Aorta (tissue), 5 donors: ENCODE results near the gene RGS3. TPM values are rescaled to one million over a fixed set of nuclear protein-coding genes. Genes with fewer than 3 reads are reported as not detected.
A peak's percentile ranks its signal among the peaks of the same experiment; 100 is the strongest.

Experiments used
- ATAC-seq: fragments of 200-7000 bp; cut with Tn5 transposase; one replicate; pipeline ENCODE4 v1.9.1; 2022; ENCODE audit warnings: moderate library complexity; ENCODE audit not compliant: low FRiP score
- DNase-seq, 2 donors: peaks; one replicate each; pipeline ENCODE4 v3.0.0-alpha.2; 2020
- H3K27ac ChIP-seq, 2 donors: one replicate each; pipeline ENCODE4 v1.5.1; 2013; ENCODE audit warnings: low read length in 2 of 2, mild to moderate bottlenecking in 2 of 2, moderate library complexity in 2 of 2, control low read depth in 1 of 2, inconsistent platforms in 1 of 2, low read depth in 1 of 2
- H3K27me3 ChIP-seq, 2 donors: one replicate each; pipeline ENCODE4 v1.6.1; 2013; ENCODE audit warnings: control low read depth in 1 of 2, low read length in 1 of 2, mild to moderate bottlenecking in 1 of 2, moderate library complexity in 1 of 2; ENCODE audit not compliant: insufficient read depth in 2 of 2, control insufficient read depth in 1 of 2
- H3K36me3 ChIP-seq, 2 donors: one replicate each; pipeline ENCODE4 v1.6.1; 2013; ENCODE audit warnings: control low read depth in 1 of 2, low read length in 1 of 2, mild to moderate bottlenecking in 1 of 2; ENCODE audit not compliant: insufficient read depth in 2 of 2, control insufficient read depth in 1 of 2
- H3K4me1 ChIP-seq, 2 donors: one replicate each; pipeline ENCODE4 v1.6.1; 2013; ENCODE audit warnings: low read length in 2 of 2, control low read depth in 1 of 2, mild to moderate bottlenecking in 1 of 2, moderate library complexity in 1 of 2; ENCODE audit not compliant: insufficient read depth in 2 of 2, control insufficient read depth in 1 of 2
- H3K4me3 ChIP-seq, 2 donors: one replicate each; pipeline ENCODE4 v1.5.1; 2013; ENCODE audit warnings: low read length in 2 of 2, control low read depth in 1 of 2, mild to moderate bottlenecking in 1 of 2
- H3K9me3 ChIP-seq: one replicate; pipeline ENCODE4 v1.6.1; 2013; ENCODE audit warnings: mild to moderate bottlenecking, low read length; ENCODE audit not compliant: control insufficient read depth
- whole genome bisulfite sequencing, 2 donors: extraction: QIAGEN DNeasy Blood & Tissue Kit; methylation state at CpG; one replicate each; pipeline ENCODE4 v1.1.7; 2013; 5-methylcytosine and 5-hydroxymethylcytosine counted together
- intact Hi-C, 2 donors: fragments of 100-400 bp; cut with DNase I; formaldehyde crosslinking; loops; one replicate each; pipeline versions ENCODE4 v1.14.2 to v1.15.0; 2022
- polyA plus RNA-seq, 2 donors: library from polyadenylated mRNA; stranded (reverse); fragments of 200-250 nt; gene quantifications; one replicate each; pipeline ENCODE4 v1.2.3, GENCODE V29; 2013
- total RNA-seq, 2 donors: library from RNA; stranded (reverse); fragmentation: NEBNext Ultra II Directional; extraction: Animal tissue kit (Norgen Biotek cat#: 25700); gene quantifications; one replicate each; pipeline ENCODE4 v1.2.1, GENCODE V29; 2021
- donor health status: healthy with polysubstance abuse.
- donor health status: Bipolar disorder and iron deficiency.
- donor health status: DM: no; HTN: no; CAD: no.
- donor health status: DM: no; HTN: no; CAD: no.
- donor health status: DM: yes; HTN: yes; CAD: no.

RGS3 gene
- total and polyA plus RNA-seq, 4 donors = 74.3 to 161 (median 149) TPM

DNA sequence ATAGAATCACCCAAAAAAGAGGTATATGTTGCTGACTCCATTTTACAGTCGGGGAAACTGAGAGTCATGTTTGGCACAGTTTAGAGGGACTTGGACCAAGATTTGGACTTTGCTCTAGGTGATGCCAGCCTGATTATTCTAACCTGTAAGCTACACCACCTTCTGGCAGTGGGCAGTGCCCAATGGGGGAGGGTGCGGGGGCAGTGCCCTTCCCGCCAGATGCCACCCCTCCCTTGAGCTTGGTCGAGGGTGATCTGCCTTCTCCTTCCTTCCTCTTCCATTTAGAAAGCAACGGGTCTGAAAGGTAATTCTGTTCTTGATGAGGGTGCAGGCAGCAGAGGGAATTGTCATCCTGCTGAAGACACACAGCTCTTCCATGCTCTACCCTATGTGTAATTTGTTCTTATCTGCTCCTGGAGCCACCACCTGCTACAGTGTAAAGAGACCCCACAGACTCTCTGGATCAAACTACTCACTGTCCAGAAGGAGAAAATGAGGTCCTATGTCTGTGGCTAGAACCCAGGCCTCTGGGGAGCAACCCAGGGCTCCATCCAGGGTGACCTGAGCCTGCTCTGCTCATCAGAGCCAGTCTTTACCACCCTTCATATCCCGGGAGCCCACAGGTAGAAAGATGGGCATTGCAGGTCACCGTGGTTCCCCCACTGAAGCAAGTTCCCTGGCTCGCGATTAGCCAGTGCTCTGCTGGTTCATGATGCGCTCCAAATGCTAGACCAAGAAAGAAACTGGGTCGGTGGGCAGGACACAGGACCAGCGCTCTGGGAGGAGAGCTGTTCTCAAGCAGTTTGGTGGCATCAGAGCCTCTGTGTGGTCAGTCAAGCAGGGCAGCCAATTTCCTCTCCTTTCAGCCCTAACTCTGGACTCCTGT is 156.2 kb downstream of the RGS3 start:
- no peaks in the 10 kb centered on the region for H3K36me3 ChIP-seq
- peak in 1 of 2 donors; percentile 70 for DNase-seq
- no peaks in the 10 kb centered on the region for H3K9me3 ChIP-seq
- intact Hi-C loops = loop anchor here in 1 of 2 donors (2.0 kb wide), 1 partner anchor 17 kb away; no protein-coding TSS in a partner anchor
- 25 to 29% methylated on average over 12 of the region's 12 CpGs for WGBS, 2 donors
- no peak overlapping the region for H3K4me3 ChIP-seq
- no peaks in the 10 kb centered on the region for H3K4me1 ChIP-seq
- H3K27ac ChIP-seq = peak overlapping the region; percentile 38 to 94
- ATAC-seq = no peak
- no peaks in the 10 kb centered on the region for H3K27me3 ChIP-seq

DNA sequence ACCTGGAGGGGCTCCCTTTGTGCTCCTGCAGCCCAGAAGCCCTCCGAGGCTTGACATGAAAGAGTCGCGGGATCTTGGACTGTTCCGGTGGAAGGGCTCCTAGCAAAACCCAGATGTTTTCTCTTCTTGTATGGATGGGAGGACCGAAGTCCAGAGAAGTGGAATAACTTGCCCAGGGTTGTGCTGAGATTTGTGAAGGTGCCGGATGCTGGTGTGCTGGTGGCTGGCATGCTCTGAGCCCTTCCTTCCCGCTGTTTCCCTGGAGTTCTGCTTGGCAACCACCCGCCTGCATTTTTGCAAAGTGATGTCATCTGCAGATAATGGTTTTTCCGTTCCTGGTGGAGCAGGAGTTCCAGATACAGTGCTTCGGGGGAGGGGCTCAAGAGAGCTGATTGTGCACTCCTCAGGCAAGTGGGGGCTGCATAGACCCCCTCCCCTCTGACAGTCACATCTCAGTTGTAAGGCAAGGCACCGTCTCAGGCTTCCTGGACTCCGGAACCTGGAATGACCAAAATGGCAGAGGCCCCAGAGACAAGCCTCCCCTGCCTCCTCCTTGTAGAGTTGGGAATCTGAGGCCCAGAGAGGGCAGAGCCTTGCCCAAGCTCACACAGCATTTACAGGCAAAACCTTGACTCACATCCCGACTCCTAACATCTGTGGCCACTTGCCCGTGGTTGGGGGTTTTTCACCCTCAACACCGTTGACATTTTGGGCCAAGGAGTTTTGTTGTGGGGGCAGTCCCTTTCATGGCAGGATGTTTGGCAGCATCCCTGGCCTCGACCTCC is 157.0 kb downstream of the RGS3 start:
- H3K4me3 ChIP-seq = no peak overlapping the region
- 3 to 4% methylated on average over 16 of the region's 16 CpGs for WGBS, 2 donors

DNA sequence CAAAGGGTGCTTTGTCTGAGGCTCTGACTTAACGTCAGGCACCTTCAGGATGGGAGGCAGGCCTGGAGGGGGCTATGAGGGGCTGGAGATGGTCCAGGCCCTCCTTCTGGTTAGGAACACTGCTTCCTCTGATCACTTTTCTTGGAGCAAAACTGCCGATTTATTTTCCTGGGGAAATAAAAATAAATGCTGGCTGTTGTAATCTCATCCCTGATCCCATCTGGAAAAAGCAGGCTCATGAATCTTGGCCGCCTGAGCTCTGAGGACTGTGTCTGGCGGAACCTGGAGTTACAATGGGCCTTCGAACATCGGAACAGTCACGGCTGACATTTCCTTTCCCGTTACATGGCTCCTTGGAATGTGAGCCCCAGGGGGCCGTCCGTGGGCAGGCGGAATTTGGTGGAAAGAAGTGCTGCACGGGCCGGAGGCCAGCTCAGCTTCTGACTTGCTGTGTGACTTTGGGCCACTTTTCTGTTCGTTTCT is 157.8 kb downstream of the RGS3 start:
- H3K4me3 ChIP-seq = no peak overlapping the region
- H3K9me3 ChIP-seq = no peaks in the 10 kb centered on the region
- peak overlapping the region; percentile 96 to 97 for H3K27ac ChIP-seq
- intact Hi-C loops = loop anchor here in 1 of 2 donors (2.0 kb wide), 1 partner anchor 19 kb away; no protein-coding TSS in a partner anchor
- peak; percentile 94 to 97 for DNase-seq
- ATAC-seq = peak; percentile 86
- no peaks in the 10 kb centered on the region for H3K36me3 ChIP-seq
- 4 to 5% methylated on average over 14 of the region's 14 CpGs for WGBS, 2 donors
- H3K27me3 ChIP-seq = no peaks in the 10 kb centered on the region
- H3K4me1 ChIP-seq = no peaks in the 10 kb centered on the region

More for the DNA sequence above, 157.0 kb downstream of the RGS3 start:
- no peaks in the 10 kb centered on the region for H3K4me1 ChIP-seq
- intact Hi-C loops = loop anchor here in 1 of 2 donors (2.0 kb wide), 1 partner anchor 18 kb away; no protein-coding TSS in a partner anchor
- ATAC-seq (peak; percentile 67), DNase-seq (peak; percentile 89 to 92)
- no peaks in the 10 kb centered on the region for H3K9me3 ChIP-seq
- H3K36me3 ChIP-seq = no peaks in the 10 kb centered on the region
- H3K27ac ChIP-seq = peak overlapping the region; percentile 96 to 97
- H3K27me3 ChIP-seq = no peaks in the 10 kb centered on the region

DNA sequence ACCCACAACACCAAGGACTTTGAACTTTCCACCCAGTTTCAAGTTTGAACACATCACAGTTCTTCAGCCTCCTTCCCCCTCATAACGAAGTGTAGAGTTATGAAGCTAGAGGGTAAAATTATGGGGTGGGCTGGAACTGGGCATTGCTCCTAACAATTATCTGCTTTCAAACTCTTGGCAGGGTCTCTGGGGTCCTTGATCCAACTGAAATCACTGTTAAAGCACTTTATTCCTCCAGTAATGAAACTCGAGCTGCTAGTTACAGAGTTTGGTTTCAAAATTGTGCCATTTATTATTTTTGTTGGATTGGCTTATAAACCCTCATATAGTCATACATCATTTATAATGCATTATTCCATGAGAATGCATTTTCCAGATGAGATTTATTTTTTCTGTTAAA is 158.5 kb downstream of the RGS3 start:
- WGBS, 2 donors = 4 to 7% methylated on average over 2 of the region's 2 CpGs
- H3K4me3 ChIP-seq = no peak overlapping the region
- no peak for ATAC-seq
- H3K27ac ChIP-seq = peak overlapping the region; percentile 63 to 96
- no peaks in the 10 kb centered on the region for H3K9me3 ChIP-seq
- intact Hi-C loops = loop anchor here in 1 of 2 donors (2.0 kb wide), 2 partner anchors 19 to 29 kb away; no protein-coding TSS in a partner anchor
- H3K4me1 ChIP-seq = no peaks in the 10 kb centered on the region
- no peaks in the 10 kb centered on the region for H3K36me3 ChIP-seq
- no peak for DNase-seq
- H3K27me3 ChIP-seq = no peaks in the 10 kb centered on the region

DNA sequence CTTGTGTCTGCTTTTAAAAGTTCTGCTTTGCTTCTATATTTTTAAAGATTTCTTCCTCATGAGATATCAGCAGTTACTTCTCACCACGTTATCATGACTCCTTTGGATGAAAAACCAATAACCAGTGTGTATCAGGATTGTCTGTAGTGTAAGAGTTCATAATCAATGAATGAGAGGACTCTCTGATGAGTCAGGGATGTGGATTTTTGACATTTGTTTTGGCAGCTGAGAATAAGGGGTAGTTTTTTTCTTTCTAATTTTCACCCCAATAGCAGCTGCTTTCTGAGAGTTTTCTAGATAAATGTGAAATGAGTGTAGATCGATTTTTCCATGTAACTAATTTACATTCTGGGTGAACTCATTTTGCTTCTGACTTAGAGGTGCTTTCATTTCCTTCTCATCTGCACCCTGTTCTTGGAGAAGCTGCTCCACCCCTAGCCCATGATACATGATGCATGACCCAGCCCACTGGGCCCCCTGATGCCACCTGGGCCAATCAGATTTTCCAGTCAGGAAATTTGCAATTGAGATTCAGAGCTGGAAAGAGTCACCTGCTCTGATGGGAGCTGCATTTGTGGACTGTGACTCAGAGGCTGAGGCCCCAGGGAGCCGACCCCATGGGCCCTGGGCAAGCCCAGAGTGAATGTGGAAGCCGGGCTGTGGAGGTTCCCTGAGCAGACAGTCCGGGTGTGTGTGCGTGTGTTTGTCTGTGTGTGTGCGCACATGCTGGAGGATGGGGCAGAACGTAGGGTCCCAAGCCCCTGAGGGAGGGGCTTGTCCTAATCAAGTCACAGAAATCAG is 159.3 kb downstream of the RGS3 start:
- H3K27ac ChIP-seq = peak overlapping the region in 1 of 2 donors; percentile 41
- intact Hi-C loops = loop anchor here in 1 of 2 donors (2.0 kb wide), 1 partner anchor 28 kb away; no protein-coding TSS in a partner anchor
- no peak overlapping the region for H3K4me3 ChIP-seq
- WGBS, 2 donors = 25 to 29% methylated on average over 8 of the region's 8 CpGs
- H3K36me3 ChIP-seq = no peaks in the 10 kb centered on the region
- no peaks in the 10 kb centered on the region for H3K27me3 ChIP-seq
- no peaks in the 10 kb centered on the region for H3K9me3 ChIP-seq
- ATAC-seq = peak; percentile 2
- peak; percentile 79 to 90 for DNase-seq
- no peaks in the 10 kb centered on the region for H3K4me1 ChIP-seq

DNA sequence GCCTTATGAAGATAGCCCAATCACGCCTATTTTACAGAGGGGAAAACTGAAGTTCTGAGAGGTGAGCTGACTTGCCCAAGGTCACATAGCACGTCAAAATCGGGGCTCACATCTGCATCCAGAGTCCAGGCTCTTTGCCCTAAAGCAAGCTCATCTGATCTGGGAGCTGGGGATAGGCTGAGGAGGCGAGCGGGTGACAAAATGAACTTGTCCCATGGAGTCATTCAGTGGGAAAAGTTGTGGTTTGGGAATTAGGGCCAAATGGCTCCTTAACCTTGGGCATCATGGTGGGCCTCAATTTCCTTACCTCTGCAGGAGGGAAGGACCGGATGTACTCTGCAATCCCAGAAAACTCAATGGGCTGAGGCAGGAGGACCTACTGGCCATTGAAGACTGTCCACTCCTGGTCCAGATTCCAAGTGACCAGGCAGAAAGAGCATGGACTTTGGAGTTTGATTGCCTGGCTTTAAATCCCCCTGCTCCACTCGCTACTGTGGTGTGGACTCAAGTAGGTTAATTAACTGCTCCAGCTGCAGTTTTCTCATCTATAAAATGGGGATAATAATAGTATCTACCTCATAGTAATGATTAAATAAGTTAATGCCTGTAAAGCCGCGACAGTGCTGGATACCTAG is 160.4 kb downstream of the RGS3 start:
- H3K27ac ChIP-seq = peak overlapping the region in 1 of 2 donors; percentile 12
- no peaks in the 10 kb centered on the region for H3K9me3 ChIP-seq
- intact Hi-C loops = loop anchor here in 1 of 2 donors (2.0 kb wide), 1 partner anchor 27 kb away; no protein-coding TSS in a partner anchor
- no peaks in the 10 kb centered on the region for H3K4me1 ChIP-seq
- ATAC-seq (no peak), DNase-seq (peak in 1 of 2 donors; percentile 51)
- H3K27me3 ChIP-seq = no peaks in the 10 kb centered on the region
- WGBS, 2 donors = 96 to 99% methylated on average over 9 of the region's 9 CpGs
- H3K36me3 ChIP-seq = no peaks in the 10 kb centered on the region
- no peak overlapping the region for H3K4me3 ChIP-seq

DNA sequence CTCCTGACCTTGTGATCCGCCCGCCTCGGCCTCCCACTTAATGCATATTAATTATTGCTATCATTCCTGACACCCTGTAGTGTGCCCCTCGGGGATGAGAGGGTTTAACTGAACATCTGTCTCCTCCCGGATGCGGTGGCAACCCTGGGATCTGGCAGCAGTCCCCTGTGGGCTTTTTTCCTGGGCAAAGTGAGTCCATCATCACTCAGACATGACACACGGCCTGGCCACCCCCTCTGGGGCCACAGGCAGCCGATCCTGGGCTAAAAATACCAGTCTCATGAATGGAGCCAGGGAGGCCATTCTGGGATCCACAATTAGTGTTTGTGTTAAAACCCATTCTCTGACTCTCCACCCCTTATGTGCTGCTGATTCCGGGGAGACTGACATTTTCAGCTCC is 161.2 kb downstream of the RGS3 start:
- intact Hi-C loops = no loop called here
- Histone ChIP-seq H3K4me3 (no peak overlapping the region), H3K27ac (no peak overlapping the region), H3K27me3 (no peaks in the 10 kb centered on the region), H3K9me3 (no peaks in the 10 kb centered on the region), H3K4me1 (no peaks in the 10 kb centered on the region), H3K36me3 (no peaks in the 10 kb centered on the region)
- DNase-seq (peak; percentile 71 to 88), ATAC-seq (no peak)
- WGBS, 2 donors = 25 to 35% methylated on average over 8 to 9 of the region's 9 CpGs
